T-cell (primary cell): ENCODE results near the gene DSN1. TPM values are rescaled to one million over a fixed set of nuclear protein-coding genes. Genes with fewer than 3 reads are reported as not detected.

Experiments
- ATAC-seq, 4 experiments: fragments of 200-7000 bp in 3 of 4; fragments of 150-1000 bp in 1 of 4; cut with Tn5 transposase; replicated peaks in 1 of 4; 1 replicate in 3 of 4; 2 replicates in 1 of 4; pipeline ENCODE4 v1.10.0; 2021; ENCODE audit warnings: moderate library complexity in 3 of 4, mild to moderate bottlenecking in 2 of 4, moderate number of reproducible peaks in 1 of 4
- CTCF ChIA-PET, 2 donors: fragments of 300-600 bp; sonication (Branson Sonifier 250); formaldehyde crosslinking; loops; one replicate each; lab custom pipeline; 2022; ENCODE audit warnings: antibody characterized with exemption in 2 of 2; lab: Charles Lee
- POLR2A ChIA-PET, 2 donors: fragments of 300-600 bp; sonication (Branson Sonifier 250); formaldehyde crosslinking; loops; one replicate each; lab custom pipeline; 2022; ENCODE audit warnings: antibody characterized with exemption in 2 of 2; lab: Charles Lee
- DNase-seq, 35 experiments: peaks; one replicate each; pipeline versions ENCODE4 v3.0.0 to v3.0.0-alpha.2; 2013 to 2023
- H3K27ac ChIP-seq: one replicate; pipeline ENCODE4 v1.5.1; 2013; ENCODE audit warnings: low read length
- H3K27me3 ChIP-seq, 2 experiments: replicated peaks in 1 of 2; 1 replicate in 1 of 2; 2 replicates in 1 of 2; pipeline versions ENCODE4 v1.6.1 to v1.7.0; 2013; ENCODE audit warnings: low read length in 1 of 2, mixed read lengths in 1 of 2; ENCODE audit not compliant: control insufficient read depth in 2 of 2, insufficient read depth in 2 of 2; ENCODE audit errors: extremely low read depth in 1 of 2
- H3K36me3 ChIP-seq, 2 donors: 1 replicate in 1 of 2; 2 replicates in 1 of 2; pipeline versions ENCODE4 v1.6.1 to v1.7.0; 2013; ENCODE audit warnings: low read length in 1 of 2; ENCODE audit not compliant: control insufficient read depth in 2 of 2, insufficient read depth in 1 of 2; ENCODE audit errors: extremely low read depth in 1 of 2
- H3K4me1 ChIP-seq, 2 experiments: 1 replicate in 1 of 2; 2 replicates in 1 of 2; pipeline versions ENCODE4 v1.6.1 to v1.7.0; 2013; ENCODE audit warnings: low read length in 2 of 2, mixed read lengths in 1 of 2; ENCODE audit not compliant: insufficient read depth in 2 of 2, control insufficient read depth in 1 of 2; ENCODE audit errors: extremely low read depth in 1 of 2
- H3K4me3 ChIP-seq, 2 donors: 1 replicate in 1 of 2; 2 replicates in 1 of 2; pipeline versions ENCODE4 v1.5.1 to v1.7.0; 2013; ENCODE audit warnings: mild to moderate bottlenecking in 2 of 2, low read length in 1 of 2, moderate library complexity in 1 of 2; ENCODE audit not compliant: control insufficient read depth in 1 of 2; ENCODE audit errors: extremely low read depth in 1 of 2
- H3K9me3 ChIP-seq: 2 replicates; pipeline ENCODE4 v1.7.0; 2013
- H3K27ac Mint-ChIP-seq, 2 donors: one replicate each; pipeline ENCODE4 v1.8.0; 2020 to 2021; ENCODE audit warnings: mild to moderate bottlenecking in 2 of 2, mixed read lengths in 2 of 2
- H3K27me3 Mint-ChIP-seq, 2 donors: one replicate each; pipeline ENCODE4 v1.8.0; 2021 to 2022; ENCODE audit warnings: mixed read lengths in 2 of 2
- H3K36me3 Mint-ChIP-seq: one replicate; pipeline ENCODE4 v1.8.0; 2021; ENCODE audit warnings: mixed read lengths
- H3K4me1 Mint-ChIP-seq, 3 donors: one replicate each; pipeline ENCODE4 v1.8.0; 2020 to 2022; ENCODE audit warnings: mixed read lengths in 3 of 3, mild to moderate bottlenecking in 1 of 3
- H3K4me3 Mint-ChIP-seq, 3 donors: one replicate each; pipeline ENCODE4 v1.8.0; 2020 to 2022; ENCODE audit warnings: mild to moderate bottlenecking in 3 of 3, mixed read lengths in 3 of 3, moderate library complexity in 3 of 3
- H3K9me3 Mint-ChIP-seq, 3 donors: one replicate each; pipeline ENCODE4 v1.8.0; 2020 to 2022; ENCODE audit warnings: mixed read lengths in 3 of 3
- WGBS: methylation state at CpG from one replicate; pipeline ENCODE4 v1.1.5; 2013; ENCODE audit warnings: missing lambda C conversion rate; ENCODE audit not compliant: insufficient coverage; 5-methylcytosine and 5-hydroxymethylcytosine counted together
- total RNA-seq, 35 experiments: library from RNA in 6 of 35; stranded (reverse) in 6 of 35; fragments of 120-200 nt in 1 of 35; gene quantifications; one replicate each; pipeline versions ENCODE4 v1.2.1 to v1.2.4 and lab custom pipeline; 2013 to 2026

DSN1 gene
- total RNA-seq, 5 donors from 2014 or later (not counting 1 experiment from before 2014, with no cell fraction given): 10.1 to 13.6 (median 11.1) TPM

DNA sequence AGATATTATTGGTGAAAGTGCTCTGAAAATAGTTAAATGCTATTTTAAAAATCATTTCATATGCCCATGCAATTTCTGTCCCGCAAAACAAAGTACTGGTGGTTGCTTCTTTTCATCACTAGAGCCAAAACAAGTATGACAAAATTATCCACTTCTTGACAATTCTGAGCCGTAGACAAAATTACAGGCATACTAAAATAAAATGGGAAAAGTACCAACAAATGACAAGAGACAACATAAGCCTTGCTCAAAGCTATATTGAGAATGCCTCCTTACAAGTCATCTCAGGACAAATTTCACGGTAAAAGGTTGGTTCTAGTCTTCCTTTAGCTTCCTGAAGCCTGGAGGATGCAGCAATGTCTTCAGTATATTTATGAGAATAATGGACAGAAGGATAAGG lies 56.5 kb downstream of the DSN1 start:
- ChIA-PET POLR2A (no interaction called here), CTCF (interaction anchor here in 1 of 2 donors (2.2 kb wide), 1 partner anchor 38 kb away, joined by 8 read pairs; no protein-coding TSS in a partner anchor)
- H3K27ac Mint-ChIP-seq: no peak overlapping the region
- H3K4me3 Mint-ChIP-seq: no peak overlapping the region
- H3K4me1 ChIP-seq: no peaks in the 10 kb centered on the region
- no peak for ATAC-seq
- no peaks in the 10 kb centered on the region for H3K27me3 Mint-ChIP-seq
- no peak for DNase-seq
- no peaks in the 10 kb centered on the region for H3K9me3 ChIP-seq
- H3K36me3 ChIP-seq: peaks cover 0 to 6% of the 10 kb centered on the region in 2 donors
- no peaks in the 10 kb centered on the region for H3K27me3 ChIP-seq
- H3K36me3 Mint-ChIP-seq: peaks cover 6% of the 10 kb centered on the region
- no peak overlapping the region for H3K27ac ChIP-seq
- no peaks in the 10 kb centered on the region for H3K4me1 Mint-ChIP-seq
- no peak overlapping the region for H3K4me3 ChIP-seq
- WGBS: no CpG with 5 or more reads among the region's 3 CpGs
- H3K9me3 Mint-ChIP-seq: no peaks in the 10 kb centered on the region

DNA sequence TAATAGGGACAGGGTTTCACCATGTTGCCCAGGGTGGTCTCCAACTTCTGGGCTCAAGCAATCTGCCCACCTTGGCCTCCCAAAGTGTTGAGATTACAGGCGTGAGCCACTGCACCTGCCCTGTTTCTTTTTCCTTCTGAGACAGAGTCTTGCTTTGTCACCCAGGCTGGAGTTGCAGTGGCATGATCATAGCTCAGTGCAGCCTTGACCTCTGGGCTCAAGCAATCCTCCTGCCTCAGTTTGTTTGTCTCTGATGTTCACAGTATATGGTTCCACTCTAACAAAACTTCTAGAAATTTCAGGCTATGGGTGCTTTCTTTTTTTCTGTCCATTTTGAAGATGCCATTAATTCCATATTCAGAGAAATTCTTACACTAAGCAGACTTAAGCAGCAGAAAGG lies 60.8 kb downstream of the DSN1 start:
- Mint-ChIP-seq H3K27ac (no peak overlapping the region), H3K27me3 (no peaks in the 10 kb centered on the region), H3K4me3 (no peak overlapping the region), H3K9me3 (no peaks in the 10 kb centered on the region), H3K36me3 (no peaks in the 10 kb centered on the region), H3K4me1 (no peaks in the 10 kb centered on the region)
- no peak for DNase-seq
- no peak overlapping the region for H3K4me3 ChIP-seq
- CTCF ChIA-PET: interaction anchor here in 1 of 2 donors (0.7 kb wide), 1 partner anchor 108 kb away, joined by 10 read pairs; no protein-coding TSS in a partner anchor
- no peaks in the 10 kb centered on the region for H3K36me3 ChIP-seq
- no peak for ATAC-seq
- POLR2A ChIA-PET: no interaction called here
- no peaks in the 10 kb centered on the region for H3K4me1 ChIP-seq
- 100% methylated on average over 1 of the region's 1 CpG for WGBS
- H3K27ac ChIP-seq: no peak overlapping the region
- no peaks in the 10 kb centered on the region for H3K27me3 ChIP-seq
- H3K9me3 ChIP-seq: no peaks in the 10 kb centered on the region

DNA sequence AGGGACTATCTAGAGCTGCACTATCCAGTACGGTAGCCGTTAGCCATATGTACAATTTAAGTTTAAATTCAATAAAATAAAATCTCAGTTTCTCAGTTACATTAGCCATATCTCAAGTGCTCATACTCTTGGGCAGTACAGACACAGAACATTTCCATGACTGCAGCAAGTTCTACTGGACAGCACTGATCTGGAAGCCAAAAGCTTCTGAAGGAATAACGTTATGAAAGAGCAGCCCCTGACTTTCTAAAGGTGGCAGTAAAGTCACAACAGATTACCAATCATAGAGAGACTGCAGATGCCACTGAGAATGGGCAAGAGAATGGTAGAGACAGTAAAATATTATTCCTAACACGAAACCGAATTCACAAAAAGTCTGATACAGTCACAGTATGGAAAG lies 64.4 kb downstream of the DSN1 start:
- H3K4me3 Mint-ChIP-seq: no peak overlapping the region
- no peak for DNase-seq
- ChIA-PET CTCF (no interaction called here), POLR2A (no interaction called here)
- no peaks in the 10 kb centered on the region for H3K4me1 ChIP-seq
- no peak for ATAC-seq
- 100% methylated on average over 2 of the region's 5 CpGs for WGBS
- no peaks in the 10 kb centered on the region for H3K9me3 Mint-ChIP-seq
- H3K4me3 ChIP-seq: no peak overlapping the region
- no peak overlapping the region for H3K27ac ChIP-seq
- H3K9me3 ChIP-seq: no peaks in the 10 kb centered on the region
- no peaks in the 10 kb centered on the region for H3K27me3 ChIP-seq
- no peaks in the 10 kb centered on the region for H3K27me3 Mint-ChIP-seq
- peaks cover 0 to 4% of the 10 kb centered on the region in 2 donors for H3K36me3 ChIP-seq
- no peaks in the 10 kb centered on the region for H3K4me1 Mint-ChIP-seq
- no peak overlapping the region for H3K27ac Mint-ChIP-seq
- peaks cover 11% of the 10 kb centered on the region for H3K36me3 Mint-ChIP-seq

DNA sequence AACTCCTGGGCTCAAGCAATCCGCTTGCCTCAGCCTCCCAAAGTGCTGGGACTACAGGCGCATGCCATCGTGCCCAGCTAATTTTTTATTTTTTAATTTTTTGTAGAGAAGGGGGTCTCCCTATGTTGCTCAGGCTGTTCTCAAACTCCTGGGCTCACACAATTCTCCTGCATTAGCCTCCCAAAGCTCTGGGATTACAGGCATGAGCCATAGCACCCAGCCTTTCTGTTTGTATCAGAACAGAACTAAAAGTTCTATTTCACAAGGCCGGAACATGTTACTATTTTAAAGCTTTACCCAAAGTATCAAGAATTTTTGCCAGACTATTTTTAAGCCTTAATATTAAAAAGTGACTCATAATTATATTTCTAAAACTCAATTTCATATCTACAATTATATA lies 70.0 kb downstream of the DSN1 start:
- ATAC-seq (no peak), DNase-seq (no peak)
- no CpG with 5 or more reads among the region's 4 CpGs for WGBS
- Mint-ChIP-seq H3K9me3 (no peaks in the 10 kb centered on the region), H3K4me1 (no peaks in the 10 kb centered on the region), H3K4me3 (no peak overlapping the region), H3K27me3 (no peaks in the 10 kb centered on the region), H3K27ac (no peak overlapping the region), H3K36me3 (peaks cover 14% of the 10 kb centered on the region)
- Histone ChIP-seq H3K27ac (no peak overlapping the region), H3K36me3 (peaks cover 0 to 4% of the 10 kb centered on the region in 2 donors), H3K4me3 (no peak overlapping the region), H3K4me1 (no peaks in the 10 kb centered on the region), H3K9me3 (no peaks in the 10 kb centered on the region), H3K27me3 (no peaks in the 10 kb centered on the region)
- POLR2A ChIA-PET: no interaction called here
- CTCF ChIA-PET: no interaction called here

Other genes starting within 250 kb of the DSN1 start
- 1 to 10 TPM in 4 of 5 donors, not detected in 1; 1.3 to 2.8 (median 1.7) TPM for gene MYL9, start 232.2 kb downstream of the DSN1 start, total RNA-seq
- 10 to 100 TPM; 31.2 to 39.7 (median 35.6) TPM for gene TGIF2, start 200.2 kb downstream of the DSN1 start, total RNA-seq
- 10 to 100 TPM; 53.6 to 72.2 (median 59.9) TPM for gene RAB5IF, start 168.0 kb downstream of the DSN1 start, total RNA-seq
- 10 to 100 TPM; 26.2 to 46.0 (median 28.8) TPM for gene SLA2, start 127.6 kb downstream of the DSN1 start, total RNA-seq
- gene NDRG3, start 27.7 kb downstream of the DSN1 start, total RNA-seq: 10 to 100 TPM; 25.8 to 29.5 (median 28.3) TPM
- gene TLDC2, start 102.4 kb upstream of the DSN1 start, total RNA-seq: under 1 TPM in 1 of 5 donors, not detected in 4; 0.33 TPM
- 100 to 1,000 TPM; 218 to 437 (median 244) TPM for gene SAMHD1, start 177.9 kb upstream of the DSN1 start, total RNA-seq